UCSD-AML1 (cell line): ENCODE data around the gene CRABP1.

Source experiments
- DNase-seq: peaks from one replicate; lab custom pipeline; 2025; ENCODE audit not compliant: unreplicated experiment; lab: John Stamatoyannopoulos, UW

The CRABP1 gene

DNA sequence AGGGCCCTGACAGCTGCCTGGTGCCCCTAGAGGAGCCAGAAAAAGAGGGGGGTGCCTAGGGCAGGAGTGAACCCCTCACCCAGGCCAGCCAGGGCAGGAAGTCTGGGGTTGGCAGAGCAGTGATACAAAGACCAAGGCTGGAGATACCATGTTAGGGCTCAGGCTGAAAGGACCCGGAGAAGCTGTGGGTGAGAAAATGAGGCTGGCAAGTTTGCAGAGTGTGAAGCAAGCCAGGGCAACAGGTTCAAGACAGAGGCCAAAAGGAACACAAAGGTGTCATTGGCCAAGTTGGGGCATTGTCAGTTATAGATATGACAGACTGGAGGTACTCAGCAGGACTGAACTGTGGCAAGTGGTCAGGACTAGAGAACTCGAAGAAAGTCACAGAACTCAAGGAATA is 57.2 kb downstream of the CRABP1 start:
- no peak for DNase-seq
